GM21381 (cell line): ENCODE data around the gene IL31RA.

ENCODE experiments used
- ATAC-seq: cut with Tn5 transposase; IDR thresholded peaks from one replicate; pipeline ENCODE4 v1.9.1; 2021; ENCODE audit warnings: mild to moderate bottlenecking, moderate library complexity; ENCODE audit not compliant: unreplicated experiment

The IL31RA gene

GRCh38 chr5:55858104-55858503 is 6.9 kb downstream of the IL31RA start:
- ATAC-seq, result no peak

GRCh38 chr5:55860288-55860687 is 9.1 kb downstream of the IL31RA start:
- ATAC-seq, result no peak

- no peak for ATAC-seq
These were observed 9.6 kb downstream of the IL31RA start for GRCh38 chr5:55860709-55861108.

- ATAC-seq, result no peak
These were observed 13.7 kb downstream of the IL31RA start for GRCh38 chr5:55864606-55865541.

- ATAC-seq, result no peak
These were observed 14.7 kb downstream of the IL31RA start for GRCh38 chr5:55865831-55866230.

GRCh38 chr5:55866485-55866884 is 15.3 kb downstream of the IL31RA start:
- ATAC-seq, result no peak

GRCh38 chr5:55866934-55867333 is 15.8 kb downstream of the IL31RA start:
- no peak for ATAC-seq

- ATAC-seq, result no peak
These were observed 17.7 kb downstream of the IL31RA start for GRCh38 chr5:55868846-55869245.

GRCh38 chr5:55869847-55870246 is 18.7 kb downstream of the IL31RA start:
- no peak for ATAC-seq

GRCh38 chr5:55873234-55873633 is 22.1 kb downstream of the IL31RA start:
- ATAC-seq, result no peak

- ATAC-seq, result no peak
These were observed 26.5 kb downstream of the IL31RA start for GRCh38 chr5:55877655-55878054.

- ATAC-seq, result no peak
These were observed 29.3 kb downstream of the IL31RA start for GRCh38 chr5:55880453-55880852.

- no peak for ATAC-seq
These were observed 34.2 kb downstream of the IL31RA start for GRCh38 chr5:55885359-55885758.

GRCh38 chr5:55888205-55888604 is 37.0 kb downstream of the IL31RA start:
- no peak for ATAC-seq

- no peak for ATAC-seq
These were observed 41.3 kb downstream of the IL31RA start for GRCh38 chr5:55892479-55892878.

GRCh38 chr5:55894135-55894534 is 43.0 kb downstream of the IL31RA start:
- no peak for ATAC-seq

GRCh38 chr5:55895346-55895745 is 44.2 kb downstream of the IL31RA start:
- no peak for ATAC-seq

- ATAC-seq, result no peak
These were observed 45.1 kb downstream of the IL31RA start for GRCh38 chr5:55896238-55896637.

GRCh38 chr5:55896663-55897062 is 45.5 kb downstream of the IL31RA start:
- ATAC-seq, result no peak

GRCh38 chr5:55897206-55897894 is 46.2 kb downstream of the IL31RA start:
- no peak for ATAC-seq

- ATAC-seq, result no peak
These were observed 46.7 kb downstream of the IL31RA start for GRCh38 chr5:55897905-55898304.

GRCh38 chr5:55899344-55899743 is 48.2 kb downstream of the IL31RA start:
- ATAC-seq, result no peak
